ENCODE measurements around the gene TPT1.
"Not testable (repeated sequence)": the region's sequence is repeated elsewhere in the genome, so short reads cannot be mapped to it uniquely, and the experiment has no call there.

Gene TPT1

DNA sequence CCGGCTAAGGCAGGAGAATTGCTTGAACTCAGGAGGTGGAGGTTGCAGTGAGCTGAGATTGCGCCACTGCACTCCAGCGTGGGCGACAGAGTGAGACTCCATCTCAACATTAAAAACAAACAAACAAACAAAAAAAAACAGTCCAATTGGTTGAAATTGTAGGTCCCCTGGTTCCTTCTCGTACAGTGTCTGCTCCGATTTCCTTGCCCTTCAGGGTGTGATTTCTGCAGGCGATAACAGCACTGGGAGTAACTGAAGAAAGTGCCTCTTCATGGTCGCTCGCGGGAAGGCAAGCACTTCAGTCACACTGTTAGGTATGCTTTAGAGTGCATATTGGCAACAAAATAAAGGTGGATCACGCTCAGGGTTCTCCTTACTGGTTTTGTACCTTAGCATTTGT lies 39.7 kb downstream of the TPT1 start:
- no peak for DNase-seq (ENCODE audit: low read depth)

DNA sequence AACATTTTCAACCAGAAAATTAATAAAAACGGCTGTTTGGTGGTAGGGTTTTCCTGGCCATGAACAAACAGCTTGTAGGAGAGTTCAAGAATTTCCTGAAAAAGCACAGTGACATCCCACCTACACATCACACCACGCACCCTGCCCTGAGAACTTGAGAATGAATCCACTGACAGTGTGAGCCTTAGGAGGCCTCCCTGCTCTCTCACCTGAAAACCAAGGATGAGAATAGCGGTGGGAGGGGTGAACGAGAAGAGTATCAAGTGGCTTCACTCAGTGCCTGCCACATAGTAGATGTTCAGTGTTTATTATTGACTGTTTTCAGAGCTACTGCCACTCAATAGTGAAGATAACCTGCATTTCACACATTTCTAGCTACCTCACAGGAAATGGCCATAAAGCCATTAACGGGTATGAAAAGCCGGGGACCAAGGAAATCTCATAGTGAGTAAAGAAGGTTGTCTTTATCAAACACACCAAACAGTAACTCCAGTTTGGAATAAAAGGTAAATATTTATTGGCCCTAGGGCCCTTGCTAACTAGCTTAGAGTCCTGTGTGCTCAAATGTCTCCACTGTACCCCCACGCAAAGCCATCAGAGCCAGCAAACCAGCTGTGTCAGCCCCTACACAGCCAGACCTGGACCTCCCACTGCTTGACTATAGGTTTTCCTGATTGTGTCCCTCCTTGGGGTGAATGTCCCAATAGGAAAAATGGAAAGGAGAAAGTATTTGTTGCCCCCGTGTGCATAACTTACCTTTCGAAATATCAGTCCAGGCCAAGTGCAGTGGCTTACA lies 40.6 kb downstream of the TPT1 start:
- no peak for DNase-seq (ENCODE audit: low read depth)

DNA sequence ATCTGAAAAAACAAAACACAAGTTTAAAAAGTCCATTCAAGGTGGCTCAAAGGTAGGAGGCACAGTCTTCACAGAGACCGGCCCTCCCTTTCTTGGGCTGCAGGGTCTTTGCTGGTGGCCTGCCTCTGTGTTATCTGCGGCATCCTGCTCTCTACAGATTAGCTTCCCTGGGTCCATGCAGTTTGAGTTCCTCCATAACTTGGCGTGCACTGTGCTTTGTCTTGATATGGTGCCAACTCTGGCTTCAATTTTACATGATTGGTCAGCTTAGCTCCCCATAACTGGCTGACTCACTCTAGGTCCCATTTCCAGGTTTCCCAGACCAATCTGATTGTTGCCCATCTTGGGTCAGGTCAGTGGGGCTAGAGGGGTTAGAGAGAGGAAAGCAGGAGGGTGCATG lies 41.8 kb downstream of the TPT1 start:
- DNase-seq (ENCODE audit: low read depth), result no peak

DNA sequence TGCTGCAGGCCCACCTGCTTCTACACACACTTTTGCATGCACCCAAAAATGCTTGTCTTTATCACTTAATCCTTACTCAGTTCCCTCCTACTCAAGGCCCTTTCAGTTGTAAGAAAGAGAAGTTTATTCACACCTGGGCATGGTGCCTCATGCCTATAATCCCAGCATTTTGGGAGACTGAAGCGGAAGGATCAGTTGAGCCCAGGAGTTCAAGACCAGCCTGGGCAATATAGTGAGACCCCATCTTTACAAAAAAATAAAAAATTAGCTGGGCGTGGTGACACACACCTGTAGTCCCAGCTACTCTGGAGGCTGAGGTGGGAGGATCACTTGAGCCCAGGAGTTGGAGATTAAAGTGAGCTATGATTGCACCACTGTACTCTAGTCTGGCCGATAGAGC lies 42.4 kb downstream of the TPT1 start:
- DNase-seq (ENCODE audit: low read depth), result not testable (repeated sequence)

DNA sequence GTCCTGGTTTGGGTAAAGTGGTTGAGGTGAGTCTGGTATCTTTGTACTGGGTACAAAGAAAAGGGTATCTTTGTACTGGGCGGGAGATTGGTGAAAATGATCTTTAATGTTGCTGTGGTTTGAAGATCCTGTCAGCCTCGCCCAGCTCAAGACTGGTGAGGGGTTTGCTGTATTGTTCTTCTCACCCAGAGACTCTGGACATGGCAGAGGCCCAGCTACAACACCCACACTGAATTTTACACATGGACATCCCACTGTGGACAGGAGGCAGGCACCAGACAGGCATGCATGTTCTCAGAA lies 42.8 kb downstream of the TPT1 start:
- DNase-seq (ENCODE audit: low read depth), result no peak

DNA sequence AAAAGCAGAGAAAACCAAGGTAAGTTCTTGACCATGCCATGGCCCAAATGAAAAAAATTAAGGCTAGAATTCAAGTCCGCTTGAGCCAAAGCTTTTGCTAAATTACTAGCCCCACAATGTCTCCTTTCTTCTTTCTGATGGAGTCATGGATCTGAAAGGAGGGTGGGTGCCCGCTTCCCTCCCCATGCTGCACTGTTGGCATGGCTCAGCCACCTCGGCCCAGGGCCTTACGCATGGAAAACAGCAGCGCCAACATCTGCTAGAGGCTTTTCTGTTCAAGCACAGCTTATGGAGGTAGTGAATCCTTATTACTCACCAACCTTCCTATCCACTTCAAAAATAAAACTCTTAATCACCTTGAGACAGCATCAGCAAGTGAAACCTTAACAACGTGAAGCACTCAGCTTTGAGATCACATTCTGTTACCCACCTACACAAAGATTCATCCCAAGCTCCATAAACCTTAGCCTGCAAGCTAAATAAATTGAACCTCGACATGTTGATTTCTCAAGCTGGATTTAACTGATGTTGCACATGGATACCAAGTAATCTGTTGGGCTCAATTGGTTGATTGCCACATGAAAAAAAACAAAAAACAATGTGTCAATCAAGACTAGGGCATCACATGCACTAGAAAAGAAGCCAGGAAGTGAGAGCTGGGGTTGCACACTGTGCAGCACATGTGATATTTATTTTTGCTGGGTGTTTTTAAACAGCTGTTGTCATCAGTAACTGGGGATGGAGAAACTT lies 43.4 kb downstream of the TPT1 start:
- no peak for DNase-seq (ENCODE audit: low read depth)

DNA sequence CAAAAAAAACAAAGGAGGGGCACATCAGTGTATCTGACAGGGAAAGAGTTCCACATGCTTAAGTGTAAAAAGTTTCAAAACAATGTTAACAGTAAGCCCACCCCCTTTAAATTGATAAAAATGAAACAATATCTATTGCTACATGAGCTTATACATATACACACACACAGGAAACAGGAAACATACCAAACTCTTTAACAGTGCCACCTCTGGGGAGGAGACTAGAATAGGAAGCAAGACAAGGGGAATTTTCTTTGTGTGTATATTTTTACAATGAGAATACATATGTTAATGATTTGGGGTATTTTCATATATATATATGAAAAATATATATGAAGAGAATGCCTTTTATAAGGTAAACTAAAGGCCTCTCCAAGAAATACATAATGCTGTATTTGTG lies 44.7 kb downstream of the TPT1 start:
- no peak for DNase-seq (ENCODE audit: low read depth)

DNA sequence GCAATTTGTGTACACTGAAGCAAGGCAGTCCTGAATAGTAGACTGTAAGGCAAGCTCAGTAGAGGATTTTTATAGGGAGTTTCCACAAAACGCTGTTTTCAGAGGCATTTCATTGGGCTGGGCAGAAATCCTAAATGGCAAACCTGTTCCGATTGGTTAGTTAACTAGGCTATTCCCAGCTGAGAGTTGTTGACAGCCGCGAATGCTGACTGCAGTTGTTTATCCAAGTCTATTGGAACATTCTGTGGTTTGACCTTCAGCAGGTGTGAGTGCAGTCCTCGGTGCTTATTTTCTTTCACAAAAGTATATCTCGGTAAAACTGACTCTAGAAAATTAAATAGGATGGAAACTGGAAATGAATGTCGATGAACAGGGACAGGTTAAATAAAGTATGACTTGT lies 45.4 kb downstream of the TPT1 start:
- no peak for DNase-seq (ENCODE audit: low read depth)

DNA sequence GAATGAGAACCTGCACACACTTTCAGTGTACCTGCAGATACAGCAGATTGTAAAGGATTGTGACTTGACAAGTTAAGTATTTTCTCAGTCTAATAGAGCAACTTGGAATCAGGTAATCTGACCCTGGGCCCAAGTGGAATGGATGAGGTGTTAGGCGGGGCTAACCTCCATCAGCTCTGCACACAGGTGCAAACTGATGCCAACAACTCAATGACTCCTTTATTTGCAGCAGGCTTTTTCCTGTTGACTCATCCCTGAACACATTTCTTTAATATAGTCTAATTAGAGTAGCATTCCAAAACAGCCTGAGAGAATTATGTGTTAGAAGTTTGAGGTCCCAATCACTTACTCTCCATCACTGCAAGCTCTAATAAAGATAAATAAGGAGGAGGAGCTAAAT lies 48.8 kb downstream of the TPT1 start:
- DNase-seq (ENCODE audit: low read depth), result no peak

DNA sequence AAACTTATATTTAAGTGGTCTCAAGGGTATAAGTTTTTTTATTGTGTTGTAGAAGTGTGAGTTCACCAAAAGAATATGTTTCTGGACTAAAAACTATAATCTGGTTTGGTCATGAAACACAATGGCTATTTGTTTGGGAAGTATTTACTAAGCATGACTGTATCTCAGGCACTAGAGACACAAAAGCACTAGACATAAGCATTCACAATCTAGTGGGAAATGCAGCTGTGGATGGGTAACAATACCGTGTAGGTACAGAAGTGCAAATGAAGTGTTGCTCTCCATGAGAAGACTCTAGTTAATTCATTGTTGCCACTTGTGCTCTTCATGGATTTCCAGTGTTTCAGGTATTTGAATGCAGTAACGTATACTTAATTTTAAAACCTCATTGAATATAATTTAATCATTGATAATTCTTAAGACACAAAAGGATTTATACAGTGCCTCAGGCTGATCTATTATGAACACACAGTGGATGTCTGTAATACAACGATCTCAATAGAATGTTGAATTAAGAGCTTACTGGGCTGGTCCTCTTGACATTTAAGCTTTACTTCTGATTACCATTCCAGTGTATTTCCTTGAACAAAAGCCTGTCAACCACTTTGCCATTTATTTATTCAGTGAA lies 50.9 kb downstream of the TPT1 start:
- no peak for DNase-seq (ENCODE audit: low read depth)
